GM12878 (cell line): ENCODE measurements around the gene LIMD2. TPM values are rescaled to one million over a fixed set of nuclear protein-coding genes. Genes with fewer than 3 reads are reported as not detected.

Experiments
- E4F1 ChIP-seq: fragments of 450-650 bp; IDR thresholded peaks from 2 replicates; pipeline ENCODE4 v1.6.1; 2018; ENCODE audit warnings: borderline replicate concordance, mild to moderate bottlenecking; ENCODE audit not compliant: partially characterized antibody
- EED ChIP-seq: sonication (generic); IDR thresholded peaks from 2 replicates; pipeline ENCODE4 v1.6.1; 2016; ENCODE audit warnings: antibody characterized with exemption, low read depth
- EGR1 ChIP-seq, 2 experiments: IDR thresholded peaks; 1 replicate in 1 of 2; 2 replicates in 1 of 2; pipeline ENCODE4 v1.6.1; 2011 to 2012; ENCODE audit warnings: low read depth in 2 of 2, low read length in 2 of 2, borderline replicate concordance in 1 of 2, mild to moderate bottlenecking in 1 of 2, moderate library complexity in 1 of 2
- FOXM1 ChIP-seq: IDR thresholded peaks from 2 replicates; pipeline ENCODE4 v1.6.1; 2012; ENCODE audit warnings: low read depth, mild to moderate bottlenecking, inconsistent platforms, low read length, moderate library complexity
- HDGF ChIP-seq: fragments of 450-650 bp; IDR thresholded peaks from 2 replicates; pipeline ENCODE4 v1.6.1; 2016; ENCODE audit warnings: antibody characterized with exemption
- IKZF1 ChIP-seq: fragments of 450-650 bp; conservative IDR thresholded peaks from 2 replicates; pipeline ENCODE4 v1.6.1; 2017; ENCODE audit warnings: antibody characterized with exemption, mild to moderate bottlenecking
- IKZF2 ChIP-seq, 2 experiments: fragments of 450-650 bp; IDR thresholded peaks; 2 replicates each; pipeline ENCODE4 v1.6.1; 2017; ENCODE audit warnings: mild to moderate bottlenecking in 2 of 2, moderate library complexity in 2 of 2
- LARP7 ChIP-seq: fragments of 450-650 bp; IDR thresholded peaks from 2 replicates; pipeline ENCODE4 v1.6.1; 2017; ENCODE audit warnings: mild to moderate bottlenecking
- NBN ChIP-seq: fragments of 450-650 bp; IDR thresholded peaks from 2 replicates; pipeline ENCODE4 v1.6.1; 2016
- NR2F1 ChIP-seq: fragments of 450-650 bp; conservative IDR thresholded peaks from 2 replicates; pipeline ENCODE4 v1.6.1; 2017; ENCODE audit warnings: mild to moderate bottlenecking
- POU2F2 ChIP-seq: IDR thresholded peaks from 3 replicates; pipeline ENCODE4 v1.6.1; 2011; ENCODE audit warnings: low read depth, mild to moderate bottlenecking, low read length, borderline replicate concordance
- SPI1 ChIP-seq: IDR thresholded peaks from 2 replicates; pipeline ENCODE4 v1.6.1; 2011; ENCODE audit warnings: low read depth, mild to moderate bottlenecking, low read length, moderate library complexity, borderline replicate concordance; ENCODE audit not compliant: insufficient read depth
- TCF12 ChIP-seq: IDR thresholded peaks from 2 replicates; pipeline ENCODE4 v1.6.1; 2011; ENCODE audit warnings: low read depth, mild to moderate bottlenecking, low read length
- TCF3 ChIP-seq: IDR thresholded peaks from 2 replicates; pipeline ENCODE4 v1.6.1; 2012; ENCODE audit warnings: low read depth, mild to moderate bottlenecking, low read length, borderline replicate concordance; ENCODE audit not compliant: insufficient read depth
- ZBTB40 ChIP-seq: fragments of 450-650 bp; IDR thresholded peaks from 2 replicates; pipeline ENCODE4 v1.6.1; 2016; ENCODE audit warnings: mild to moderate bottlenecking, moderate library complexity, borderline replicate concordance
- ZNF687 ChIP-seq: fragments of 450-650 bp; IDR thresholded peaks from 2 replicates; pipeline ENCODE4 v1.6.1; 2017; ENCODE audit warnings: mild to moderate bottlenecking, moderate library complexity
- polyA plus RNA-seq, 11 experiments: library from polyadenylated mRNA; depleted of rRNA in 4 of 11; unstranded in 6 of 11; stranded (reverse) in 5 of 11; fragments of >200 nt; fragmentation: Nextera tagmentation in 4 of 11; fragmentation: Illumina TruSeq in 1 of 11; extraction: Ambion mirVana in 4 of 11; extraction: Trizol in 1 of 11; gene quantifications; 1 replicate in 1 of 11; 2 replicates in 10 of 11; pipeline versions ENCODE4 v1.2.1 to v1.2.3, GENCODE V29; 2011 to 2016; ENCODE audit warnings: inconsistent platforms in 2 of 11, missing spikeins in 2 of 11, low read depth in 1 of 11
- total RNA-seq, 4 experiments: library from RNA; depleted of rRNA in 3 of 4; stranded (reverse); fragments of >200 nt in 3 of 4; fragmentation: Illumina TruSeq in 1 of 4; extraction: Trizol in 1 of 4; gene quantifications; 2 replicates each; pipeline versions ENCODE4 v1.2.1 to v1.2.3, GENCODE V29; 2013 to 2021

LIMD2 gene
- total and polyA plus RNA-seq, 10 of the 15 experiments (the other 5 are each of a cell fraction or from before 2014, with no cell fraction given), result 1.1 to 339 (median 181) TPM

GRCh38 chr17:63698886-63699637 lies 863 bp downstream of the LIMD2 start (continued):
- TF ChIP-seq ZNF687 (no peak; the same call in 1 of the 2 replicates), FOXM1 (0 out of 2 replicates have a peak, but pooled peaks have one; percentile 57), EGR1 (IDR thresholded peaks at IDR 0.05; ENCODE audit: borderline replicate concordance in 1 of 2, low read depth in 2 of 2, low read length in 2 of 2) (peak in 1 of 2 experiments; percentile 48; a peak in 1 of 3 replicates), NR2F1 (peak; percentile 80; the same call in 1 of the 2 replicates), E4F1 (no peak), LARP7 (peak; percentile 46), ZBTB40 (no peak), SPI1 (peak; percentile 63), NBN (0 out of 2 replicates have a peak, but pooled peaks have one; percentile 49), IKZF1 (peak; percentile 62; the same call in 1 of the 2 replicates), HDGF (peak; percentile 69; the same call in 1 of the 2 replicates), IKZF2 (IDR thresholded peaks at IDR 0.05) (peak; percentile 54 to 57; a peak in 3 of 4 replicates), TCF3 (peak; percentile 67; the same call in 1 of the 2 replicates), POU2F2 (peak; percentile 49; the same call in 2 of the 3 replicates), EED (no peak), TCF12 (0 out of 2 replicates have a peak, but pooled peaks have one; percentile 61)
